ENCODE results near the gene PKD1. TPM values are rescaled to one million over a fixed set of nuclear protein-coding genes. Genes with fewer than 3 reads are reported as not detected.
A peak's percentile ranks its signal among the peaks of the same experiment; 100 is the strongest.

PKD1 gene
- total and polyA plus RNA-seq, 2 of the 13 experiments (the other 11 are each of a cell fraction or from before 2014, with no cell fraction given), result 22.1 to 23.0 TPM

DNA sequence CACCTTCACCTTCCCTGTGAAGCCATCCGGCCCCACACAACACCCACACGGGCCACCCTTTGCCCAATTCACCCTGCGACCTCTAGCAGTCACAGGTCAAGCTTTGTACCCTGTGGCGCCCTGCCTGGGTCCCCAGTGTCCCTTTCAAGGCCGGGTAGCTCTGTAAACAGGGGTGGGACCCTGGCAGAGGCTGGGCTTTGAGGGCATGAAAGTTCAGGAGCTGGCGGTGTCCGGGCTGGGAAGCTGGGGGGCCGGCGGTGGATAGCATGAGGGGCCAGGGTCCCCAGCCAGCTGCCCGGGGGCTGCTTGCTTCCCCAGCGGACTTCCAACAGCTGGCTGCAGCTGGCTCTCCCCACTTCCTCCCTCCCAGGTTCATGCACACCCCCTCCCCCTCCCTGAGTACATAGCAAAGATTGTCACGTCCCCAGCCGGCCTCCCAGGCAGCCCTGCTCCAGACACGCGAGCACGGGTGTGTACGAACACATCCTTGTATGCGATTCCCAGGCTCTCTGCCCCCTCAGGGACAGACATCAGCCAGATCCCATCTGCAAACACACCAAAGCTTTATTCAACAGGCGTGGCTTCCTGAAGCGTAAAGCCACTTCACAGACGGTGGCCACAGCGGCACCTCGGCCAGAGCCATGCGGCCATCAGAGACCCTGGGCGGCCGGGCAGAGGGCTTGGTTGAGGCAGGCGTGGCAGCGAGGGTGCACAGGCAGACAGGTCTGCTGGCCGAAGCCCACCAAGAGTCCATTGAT is 96.2 kb downstream of the PKD1 start (continued):
- TF ChIP-seq KLF6 (CRISPR knock-in tag; IDR thresholded peaks at IDR 0.05) (no peak; the same call in 1 of the 2 replicates), HOXA7 (CRISPR knock-in tag; IDR thresholded peaks at IDR 0.05) (no peak), THAP8 (CRISPR knock-in tag; IDR thresholded peaks at IDR 0.05; ENCODE audit: borderline replicate concordance) (peak; percentile 64; the same call in 1 of the 2 replicates), KMT2A (CRISPR knock-in tag; IDR thresholded peaks at IDR 0.05) (peak; percentile 8; the same call in 1 of the 2 replicates), AHDC1 (CRISPR knock-in tag; IDR thresholded peaks at IDR 0.05; ENCODE audit: borderline replicate concordance) (peak; percentile 82; the same call in 1 of the 2 replicates), ATM (IDR thresholded peaks at IDR 0.05; ENCODE audit: borderline replicate concordance) (no peak), ZNF713 (CRISPR knock-in tag; IDR thresholded peaks at IDR 0.05) (peak; percentile 34; the same call in 1 of the 2 replicates), KLF9 (CRISPR knock-in tag; IDR thresholded peaks at IDR 0.05; ENCODE audit: low read depth) (peak; percentile 62; the same call in 1 of the 2 replicates), CHD4 (IDR thresholded peaks at IDR 0.05; ENCODE audit: borderline replicate concordance, low read length) (no peak), SP4 (CRISPR knock-in tag; IDR thresholded peaks at IDR 0.05) (no peak; the same call in 1 of the 2 replicates), ZNF670 (CRISPR knock-in tag; IDR thresholded peaks at IDR 0.05; ENCODE audit: borderline replicate concordance) (0 out of 2 replicates have a peak, but pooled peaks have one; percentile 85), SKI (IDR thresholded peaks at IDR 0.05; ENCODE audit: partially characterized antibody) (peak; percentile 93), MAF1 (CRISPR knock-in tag; IDR thresholded peaks at IDR 0.05; ENCODE audit: borderline replicate concordance) (0 out of 2 replicates have a peak, but pooled peaks have one; percentile 29)
- TF ChIP-seq, protein P1, sequence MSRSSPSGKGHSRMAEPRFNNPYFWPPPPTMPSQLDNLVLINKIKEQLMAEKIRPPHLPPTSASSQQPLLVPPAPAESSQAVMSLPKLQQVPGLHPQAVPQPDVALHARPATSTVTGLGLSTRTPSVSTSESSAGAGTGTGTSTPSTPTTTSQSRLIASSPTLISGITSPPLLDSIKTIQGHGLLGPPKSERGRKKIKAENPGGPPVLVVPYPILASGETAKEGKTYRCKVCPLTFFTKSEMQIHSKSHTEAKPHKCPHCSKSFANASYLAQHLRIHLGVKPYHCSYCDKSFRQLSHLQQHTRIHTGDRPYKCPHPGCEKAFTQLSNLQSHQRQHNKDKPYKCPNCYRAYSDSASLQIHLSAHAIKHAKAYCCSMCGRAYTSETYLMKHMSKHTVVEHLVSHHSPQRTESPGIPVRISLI (CRISPR knock-in tag; IDR thresholded peaks at IDR 0.05; ENCODE audit: borderline replicate concordance), result no peak
- TF ChIP-seq, protein P2, sequence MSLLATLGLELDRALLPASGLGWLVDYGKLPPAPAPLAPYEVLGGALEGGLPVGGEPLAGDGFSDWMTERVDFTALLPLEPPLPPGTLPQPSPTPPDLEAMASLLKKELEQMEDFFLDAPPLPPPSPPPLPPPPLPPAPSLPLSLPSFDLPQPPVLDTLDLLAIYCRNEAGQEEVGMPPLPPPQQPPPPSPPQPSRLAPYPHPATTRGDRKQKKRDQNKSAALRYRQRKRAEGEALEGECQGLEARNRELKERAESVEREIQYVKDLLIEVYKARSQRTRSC (CRISPR knock-in tag; IDR thresholded peaks at IDR 0.05; ENCODE audit: low read depth), result no peak
